Daoy (cell line): Measurements from ENCODE around the gene GPR179. TPM values are rescaled to one million over a fixed set of nuclear protein-coding genes. Genes with fewer than 3 reads are reported as not detected.

Source experiments
- DNase-seq: peaks from one replicate; pipeline ENCODE4 v3.0.0-alpha.2; 2015; ENCODE audit warnings: low read depth
- total RNA-seq: library from RNA; depleted of rRNA; stranded (reverse); fragments of >200 nt; shearing (Covaris generic); gene quantifications from 2 replicates; pipeline ENCODE4 v1.2.3, GENCODE V29; 2014

GPR179 gene
- total RNA-seq, 1 experiment from 2014 or later: 0.11 TPM

DNA sequence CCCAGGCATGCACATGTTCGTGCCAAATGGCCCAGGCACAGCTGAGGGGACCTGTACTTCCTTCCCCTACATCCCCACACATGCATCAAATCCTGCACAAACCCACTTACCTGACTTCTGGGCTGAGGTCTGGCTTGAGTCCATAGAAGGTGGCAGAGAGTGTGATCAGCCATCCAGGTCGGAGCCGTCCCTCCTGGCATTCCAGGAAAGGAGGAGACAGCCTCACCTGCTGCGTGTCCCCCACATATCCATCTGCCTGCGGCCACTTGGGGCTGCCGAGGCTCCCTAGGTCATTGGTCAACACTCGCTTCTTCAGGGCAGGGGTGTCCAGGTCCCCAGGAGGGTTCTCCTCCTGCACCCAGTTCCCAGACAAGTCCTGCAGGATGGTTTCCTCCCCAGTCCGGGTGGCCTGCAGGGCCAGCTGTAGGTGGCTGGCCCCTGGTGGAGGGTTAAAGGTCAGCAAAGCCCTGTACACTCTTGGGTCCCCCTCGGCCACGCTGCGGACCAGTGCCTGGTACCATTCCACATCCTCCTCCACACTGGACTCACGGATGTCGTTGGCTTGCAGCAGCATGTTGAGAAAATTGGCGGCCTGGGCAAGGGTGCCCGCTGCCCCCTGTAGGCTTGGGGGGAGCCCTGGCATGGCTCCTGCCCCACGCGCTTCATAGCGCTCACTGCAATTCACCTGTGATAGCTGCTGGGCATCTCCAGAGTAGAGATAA is 709 bp downstream of the GPR179 start:
- DNase-seq: no peak

DNA sequence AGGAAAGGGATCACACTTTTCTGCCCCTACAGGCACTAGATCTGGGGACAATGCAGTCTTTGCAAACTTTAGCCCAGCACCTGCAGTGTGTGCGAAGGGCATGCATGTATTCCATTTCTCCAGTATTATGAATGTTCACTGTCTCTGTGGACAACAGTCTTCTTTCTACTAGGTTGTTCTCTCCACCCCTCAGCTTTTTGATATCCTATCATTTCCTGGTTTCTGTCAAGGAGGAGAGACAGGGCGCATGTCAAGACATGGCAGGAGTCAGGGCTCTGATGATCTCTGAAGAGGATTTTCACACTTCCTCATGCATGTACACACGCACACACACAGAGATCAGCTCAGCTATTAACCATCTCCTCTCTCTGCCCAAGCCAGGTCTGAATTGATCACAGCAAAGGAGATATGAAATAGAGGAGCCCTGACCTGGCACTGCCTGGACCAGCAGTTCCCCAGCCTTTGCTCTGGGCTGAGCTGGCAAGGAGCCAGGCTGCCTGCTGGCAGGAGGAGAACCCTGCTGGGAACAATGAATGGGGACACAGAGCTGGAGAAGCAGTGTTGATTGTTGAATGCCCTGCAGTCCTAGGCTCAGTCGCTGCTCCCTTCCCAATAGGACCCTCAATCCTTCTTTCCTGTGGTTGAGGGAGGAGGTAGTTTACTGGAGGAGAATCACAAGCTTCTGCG is 2.6 kb downstream of the GPR179 start:
- DNase-seq: peak; percentile 28

DNA sequence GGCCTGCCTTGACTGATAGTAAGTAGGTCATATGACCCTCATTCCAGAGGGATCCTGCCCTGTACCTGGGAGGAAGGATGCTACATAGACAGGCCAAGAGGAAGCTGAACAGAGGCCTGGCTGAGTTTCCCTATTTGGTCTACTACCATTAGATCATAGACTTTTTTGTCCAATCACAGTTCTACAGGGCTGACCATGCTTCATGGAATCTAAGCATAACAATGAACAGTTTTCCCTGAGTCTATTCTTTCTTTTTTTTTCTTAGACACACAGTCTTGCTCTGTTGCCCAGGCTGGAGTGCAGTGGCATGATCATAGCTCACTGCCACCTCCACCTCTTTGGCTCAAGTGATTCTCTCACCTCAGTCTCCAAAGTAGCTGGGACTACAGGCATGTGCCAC is 3.9 kb downstream of the GPR179 start:
- no peak for DNase-seq

DNA sequence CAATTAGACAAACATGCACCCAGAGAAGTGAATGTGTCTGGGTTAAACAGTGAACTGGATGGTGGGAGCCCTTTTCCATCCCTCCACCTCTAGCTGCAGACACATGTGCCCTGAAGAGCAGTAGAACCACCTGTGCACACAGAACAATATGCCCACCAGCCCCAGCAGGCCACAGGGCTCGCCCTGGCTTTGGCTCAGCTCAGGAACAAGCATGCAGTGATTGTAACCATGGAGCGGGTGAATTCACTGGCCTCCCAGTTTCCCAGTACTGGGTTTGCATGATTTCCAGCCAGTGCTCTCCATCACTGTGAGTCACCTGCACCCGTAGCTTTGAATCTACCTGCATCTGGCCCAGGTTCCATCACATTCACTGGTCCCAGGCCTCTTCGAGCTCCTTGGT is 5.2 kb downstream of the GPR179 start:
- DNase-seq: no peak

DNA sequence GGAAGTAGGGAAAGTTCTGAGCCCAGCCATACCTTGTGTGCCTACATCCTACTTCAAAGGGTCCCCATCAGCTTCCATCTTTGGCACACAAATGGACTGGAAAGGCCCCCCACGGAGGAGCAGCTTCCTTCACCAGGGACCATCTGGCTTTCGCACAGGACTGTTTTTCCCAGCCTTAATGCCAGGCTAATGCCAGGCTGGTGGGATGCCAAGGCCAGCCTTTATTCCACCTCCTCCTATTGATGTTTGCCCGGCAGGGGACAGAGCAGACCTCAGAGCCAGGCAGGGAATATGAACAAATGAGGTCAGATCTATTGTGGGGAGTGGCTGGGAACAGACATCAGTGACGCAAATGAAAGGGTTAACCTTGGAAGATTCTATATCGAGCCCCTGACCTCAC is 5.7 kb downstream of the GPR179 start:
- no peak for DNase-seq

DNA sequence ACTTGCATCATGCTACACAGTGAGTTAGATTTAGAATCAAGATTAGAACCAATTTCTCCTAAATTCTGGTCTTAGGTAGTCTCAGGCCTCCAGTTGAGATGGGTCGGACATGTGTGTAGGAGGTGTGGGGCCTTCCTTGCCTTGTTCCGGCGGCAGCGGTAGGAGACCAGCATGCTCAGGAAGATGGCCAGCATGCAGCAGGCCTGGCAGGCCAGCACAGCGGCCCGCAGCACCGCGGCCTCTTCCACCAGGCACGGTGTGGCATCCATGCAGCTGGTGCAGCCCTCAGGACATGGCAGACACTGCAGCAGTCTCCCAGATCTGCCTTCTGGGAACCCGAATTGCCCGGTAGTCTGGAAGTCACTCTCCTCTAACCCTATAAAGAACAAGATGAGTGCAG is 6.9 kb downstream of the GPR179 start:
- DNase-seq: no peak

DNA sequence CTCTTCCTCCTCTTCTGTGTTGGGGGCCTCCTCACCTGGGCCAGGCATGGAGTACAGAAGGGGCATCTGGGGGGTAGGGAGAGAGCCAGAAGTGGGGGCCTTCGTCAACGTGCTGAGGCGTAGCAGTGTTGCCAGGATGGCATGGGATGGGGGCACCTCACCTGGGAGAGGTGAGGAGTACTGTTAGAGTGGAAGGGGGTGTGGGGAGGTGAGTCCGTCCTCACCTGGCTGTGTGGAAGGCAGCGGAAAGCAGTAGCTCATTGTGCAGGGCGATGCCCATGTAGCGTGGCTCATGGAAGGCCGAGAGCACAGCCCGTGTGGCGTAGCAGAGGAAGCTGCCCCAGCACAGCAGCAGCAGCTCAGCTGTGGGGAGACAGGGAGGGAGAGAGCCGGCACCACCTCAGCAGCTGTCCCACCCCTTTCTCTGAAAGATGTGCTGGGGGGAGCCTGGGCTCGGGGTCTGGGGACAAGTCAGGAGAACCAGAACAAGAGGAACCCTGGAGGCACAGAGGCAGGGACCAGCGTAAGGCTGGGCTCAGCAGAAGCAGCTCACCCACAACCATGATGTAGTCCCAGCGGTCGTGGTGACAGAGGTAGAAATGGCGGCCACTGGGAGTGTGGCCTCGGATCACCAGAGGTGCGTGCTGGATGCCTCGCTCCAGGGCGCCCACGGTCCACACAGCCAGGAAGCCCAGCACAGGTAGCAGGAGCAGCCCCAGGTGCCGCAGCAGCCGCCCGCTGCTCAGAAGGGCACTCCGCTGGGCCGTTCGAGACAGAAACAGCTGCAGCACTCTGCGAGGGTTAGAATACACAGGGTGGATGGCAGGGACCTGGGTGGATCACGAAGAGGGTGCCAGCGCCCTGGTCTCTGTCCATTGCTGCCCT is 9.0 kb downstream of the GPR179 start:
- no peak for DNase-seq

DNA sequence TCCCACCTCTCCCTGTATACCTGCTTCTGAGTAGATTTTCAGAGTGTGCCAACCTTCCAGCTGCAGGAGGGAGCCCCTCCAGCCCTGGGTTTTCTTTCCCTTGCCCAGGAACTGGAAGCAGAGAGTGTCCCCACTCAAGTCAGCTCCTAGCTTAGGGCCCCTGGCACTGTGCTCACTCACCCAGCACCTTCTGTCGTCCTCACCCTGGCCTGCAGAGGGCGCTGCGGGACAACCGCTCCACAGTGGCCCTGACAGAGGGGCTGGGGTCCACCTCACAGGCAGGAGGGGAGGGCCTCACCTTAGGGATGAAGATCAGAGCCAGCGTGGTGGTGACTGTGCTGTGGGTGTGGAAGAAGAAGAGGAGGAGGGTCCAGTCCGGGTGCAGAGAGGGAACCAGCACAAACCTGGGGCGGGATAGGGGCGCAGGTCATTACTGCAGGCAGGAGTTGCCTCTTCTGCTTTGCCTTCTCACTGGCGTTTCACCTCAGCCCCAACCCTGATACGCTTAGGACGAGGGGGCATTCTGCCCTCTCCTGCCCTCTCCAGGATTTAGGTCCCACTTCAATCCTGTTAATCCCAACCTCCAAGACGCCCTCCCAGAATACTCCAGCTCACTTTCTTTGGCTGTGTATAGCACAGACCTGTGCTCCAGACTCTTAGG is 10.0 kb downstream of the GPR179 start:
- DNase-seq: peak; percentile 46

DNA sequence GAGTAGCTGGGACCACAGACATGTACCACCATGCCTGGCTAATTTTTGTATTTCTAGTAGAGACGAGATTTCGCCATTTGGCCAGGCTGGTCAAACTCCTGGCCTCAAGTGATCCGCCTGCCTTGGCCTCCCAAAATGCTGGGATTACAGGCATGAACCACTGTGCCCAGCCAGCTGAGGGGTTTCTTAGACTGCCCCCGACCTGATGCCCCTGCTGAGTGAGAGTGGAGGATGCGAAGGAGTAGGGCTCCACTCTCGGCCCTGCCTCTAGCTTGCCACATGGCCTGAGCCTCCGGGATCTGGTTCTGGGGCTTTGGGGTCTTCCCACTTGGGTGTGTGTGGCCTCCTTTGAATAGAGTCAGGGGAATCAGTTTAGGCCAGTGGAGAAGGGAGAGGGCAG is 11.0 kb downstream of the GPR179 start:
- DNase-seq: no peak

DNA sequence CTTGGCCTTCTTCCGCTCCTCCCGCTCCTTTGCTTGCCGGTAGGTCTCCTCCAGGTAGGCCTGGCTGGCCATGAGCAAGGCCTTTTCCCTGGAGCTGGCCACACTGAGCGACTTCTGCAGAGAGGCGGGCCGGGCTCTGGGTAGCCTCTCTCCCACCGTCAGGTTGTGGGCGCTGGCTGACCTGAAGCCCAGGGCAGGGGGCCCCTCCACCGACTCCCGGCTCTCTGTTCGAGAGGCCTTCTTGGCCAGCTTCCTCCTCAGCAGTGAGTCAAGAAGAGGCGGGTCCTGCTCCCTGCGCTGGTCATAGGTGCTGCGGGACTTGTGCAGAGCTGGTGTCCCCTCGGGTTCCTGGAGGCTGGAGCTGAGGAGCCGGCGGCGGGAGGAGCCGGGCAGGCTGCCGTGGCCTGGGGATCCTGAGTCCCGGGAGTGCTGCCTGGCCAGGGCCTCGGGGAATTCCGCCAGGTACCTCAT is 12.8 kb downstream of the GPR179 start:
- no peak for DNase-seq

DNA sequence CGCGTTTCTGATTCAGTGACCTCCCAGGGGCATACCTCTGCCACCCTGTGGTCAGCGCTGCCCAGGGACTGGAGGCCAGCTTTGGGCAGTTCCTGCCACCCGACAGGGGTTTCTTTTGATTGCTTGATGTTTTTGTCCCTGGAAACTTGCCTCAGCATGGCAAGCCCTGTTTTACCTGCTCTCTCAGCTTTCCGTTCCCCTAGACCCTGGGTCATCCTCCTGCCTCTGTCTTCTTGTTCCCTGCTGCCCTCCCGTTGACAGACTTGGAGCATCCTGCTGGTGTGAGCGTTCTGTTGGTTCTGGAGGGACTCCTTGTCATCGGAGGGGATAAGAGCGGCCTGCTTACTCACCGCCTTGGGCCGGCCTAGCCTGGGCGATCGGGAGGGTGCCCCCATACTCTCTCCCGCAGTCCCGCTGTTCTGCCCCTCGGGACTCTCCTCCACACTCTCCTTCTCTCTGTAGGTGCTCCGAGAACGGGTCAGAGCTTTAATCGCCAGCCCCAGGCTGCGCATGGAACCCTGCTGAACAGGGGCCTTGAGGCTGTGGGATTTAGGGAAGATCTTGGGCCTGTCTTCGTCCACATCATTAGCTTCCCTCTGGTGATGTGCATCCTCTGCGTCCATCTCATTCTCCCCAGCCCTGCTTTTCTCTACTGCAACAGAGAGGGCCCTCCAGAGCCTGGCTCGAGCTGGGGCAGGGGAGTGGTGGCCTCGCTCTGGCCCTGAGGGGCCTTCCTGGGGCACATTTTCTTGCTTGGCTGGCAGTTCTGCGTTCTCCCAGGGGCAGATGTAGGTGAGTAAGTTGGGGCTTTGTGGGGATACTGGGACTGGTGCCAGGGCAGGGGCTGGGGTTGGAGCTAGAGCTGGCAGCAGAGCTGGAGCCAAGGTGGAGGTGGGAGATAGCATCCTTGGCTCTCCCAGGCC is 13.7 kb downstream of the GPR179 start:
- no peak for DNase-seq

DNA sequence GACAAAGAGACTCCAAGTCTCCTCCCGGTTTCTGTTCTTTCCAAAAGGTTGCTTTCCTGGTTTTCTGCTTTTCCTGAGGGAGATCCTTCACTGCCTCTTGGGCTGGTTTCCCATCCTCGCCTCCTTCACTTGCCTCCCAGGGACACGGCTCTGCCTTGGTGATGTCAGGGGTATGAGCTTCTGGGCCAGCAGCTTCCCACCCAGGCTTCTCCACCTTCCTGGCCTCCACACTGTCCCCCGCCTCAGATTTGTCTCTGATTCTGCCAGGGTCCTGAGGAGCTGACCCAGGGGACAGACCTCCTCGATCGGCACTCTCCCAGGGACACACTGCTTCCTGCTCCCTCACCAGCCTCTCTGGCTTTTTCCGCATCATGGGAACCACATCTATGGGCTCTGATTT is 14.5 kb downstream of the GPR179 start:
- DNase-seq: no peak

DNA sequence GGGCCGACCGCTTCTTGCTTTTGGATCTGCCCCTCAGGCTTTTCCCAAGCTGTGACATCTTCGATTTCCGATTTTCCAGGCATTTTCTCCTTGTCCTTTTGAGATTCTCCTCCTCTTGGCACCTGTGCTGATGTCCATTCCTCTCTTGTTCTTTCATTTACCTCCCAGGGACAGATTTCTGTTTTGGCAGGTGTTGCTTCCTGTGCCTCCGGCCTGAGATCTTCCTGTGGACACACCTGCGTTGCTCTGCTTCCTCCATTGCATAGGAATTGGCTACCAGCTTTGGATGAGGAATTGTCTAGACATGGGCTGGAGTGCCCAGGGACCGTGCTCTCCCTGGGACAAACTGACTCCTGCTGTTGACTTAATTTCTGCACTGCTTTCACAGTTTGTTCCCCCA is 15.1 kb downstream of the GPR179 start:
- DNase-seq: no peak

DNA sequence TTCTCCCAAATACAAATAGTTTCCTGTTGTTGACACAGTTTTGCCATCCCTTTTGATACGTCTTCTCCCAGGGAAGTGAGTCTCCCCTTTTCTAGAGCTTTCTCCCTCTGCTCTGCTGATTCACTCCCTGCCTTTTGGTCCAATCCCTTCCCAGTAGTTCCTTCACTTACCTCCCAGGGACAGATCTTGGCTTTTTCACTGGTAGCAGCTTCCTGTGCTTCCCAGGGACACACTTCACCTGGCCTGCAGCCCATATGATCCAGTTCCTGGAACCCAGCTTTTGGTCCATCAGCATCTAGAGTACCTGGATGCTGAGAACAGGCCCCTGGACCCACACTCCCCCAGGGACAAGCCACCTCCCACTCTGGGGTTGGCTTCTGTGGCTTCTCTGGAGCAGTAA is 15.8 kb downstream of the GPR179 start:
- no peak for DNase-seq

DNA sequence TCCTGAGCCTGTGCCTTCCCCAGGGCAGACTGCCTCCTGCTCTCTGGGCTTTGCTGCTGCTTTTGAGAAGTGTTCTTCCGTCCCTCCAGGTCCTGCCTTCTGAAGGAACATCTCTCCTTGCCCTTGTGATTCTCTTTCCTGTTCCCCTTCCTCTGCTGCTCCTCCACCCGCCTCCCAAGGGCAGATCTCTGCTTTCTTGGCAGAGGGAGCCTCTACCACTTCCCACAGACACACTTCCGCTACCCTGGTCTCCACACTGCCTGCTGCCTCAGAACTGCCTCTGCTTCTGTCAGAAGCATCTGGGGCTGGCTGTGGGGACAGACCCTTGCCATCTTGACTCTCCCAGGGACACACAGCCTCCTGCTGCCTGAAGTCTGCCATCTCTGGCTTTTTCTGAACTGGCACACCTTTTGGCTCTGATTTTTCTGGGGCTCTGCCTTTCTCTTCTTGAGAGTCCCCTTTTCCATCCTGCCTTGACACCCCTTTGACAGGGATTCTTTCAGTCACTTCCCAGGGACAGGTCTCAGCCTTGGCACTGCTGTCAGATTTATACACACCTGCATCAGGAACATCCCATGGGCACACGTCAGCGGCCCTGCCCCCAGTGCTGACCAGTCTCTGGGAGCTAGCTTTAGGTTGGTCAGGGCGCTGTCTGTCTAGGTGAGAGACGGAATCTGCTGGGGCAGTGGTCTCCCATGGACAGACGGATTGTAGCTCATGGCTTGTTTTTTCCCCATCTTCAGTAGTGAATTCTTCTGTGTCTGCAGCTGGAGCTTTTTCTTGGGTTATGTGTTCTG is 16.6 kb downstream of the GPR179 start:
- no peak for DNase-seq

DNA sequence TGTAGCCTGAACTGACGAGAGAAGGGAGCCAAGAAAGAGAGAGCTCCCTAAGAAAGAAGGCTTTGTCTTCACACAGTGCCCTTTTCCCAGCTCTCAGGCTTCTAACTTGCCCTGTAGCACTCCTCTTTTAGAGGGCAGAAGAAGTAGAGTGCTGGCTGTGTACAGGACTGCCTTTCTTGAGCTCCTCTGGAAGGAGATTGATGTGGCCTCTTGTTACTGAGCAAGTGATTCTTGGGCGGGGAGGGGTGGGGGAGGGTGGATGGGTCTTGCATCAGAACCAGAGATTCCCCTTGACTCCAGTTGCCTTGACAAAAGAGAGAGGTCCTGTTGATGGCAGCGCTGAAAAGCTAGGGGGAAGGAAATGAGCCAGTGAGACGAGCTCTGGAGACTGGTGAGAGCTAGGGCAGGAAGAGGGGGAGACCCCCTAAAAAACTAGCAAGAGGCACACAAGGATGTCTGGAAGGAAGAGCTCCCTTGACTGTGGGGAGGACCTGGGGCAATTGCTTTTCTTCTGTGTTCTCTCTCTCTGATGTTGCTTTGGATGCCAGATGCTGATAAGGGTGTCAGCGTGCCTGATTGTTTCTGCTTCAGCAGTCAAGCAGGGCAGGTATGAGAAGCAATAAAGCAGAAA is 18.4 kb downstream of the GPR179 start:
- no peak for DNase-seq

DNA sequence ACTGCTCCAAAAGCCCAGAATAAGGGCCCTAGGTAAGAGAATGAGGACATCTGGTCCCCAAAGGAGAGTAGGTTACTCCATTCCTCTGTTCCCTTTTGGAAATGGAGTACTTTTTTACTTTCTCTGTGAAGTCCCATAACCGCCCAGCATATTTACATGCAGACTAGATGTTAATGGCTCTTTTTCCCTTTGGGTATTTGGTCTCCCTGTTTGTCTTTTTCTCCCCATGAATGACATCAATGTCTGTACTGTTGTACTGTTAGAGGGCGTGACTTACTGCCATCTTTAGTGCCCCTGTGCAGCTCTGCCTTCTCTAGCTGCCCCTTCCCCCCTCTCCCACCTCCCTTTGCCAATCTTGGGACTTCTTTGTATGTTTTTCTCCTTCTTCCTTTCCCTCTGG is 19.0 kb downstream of the GPR179 start:
- no peak for DNase-seq

DNA sequence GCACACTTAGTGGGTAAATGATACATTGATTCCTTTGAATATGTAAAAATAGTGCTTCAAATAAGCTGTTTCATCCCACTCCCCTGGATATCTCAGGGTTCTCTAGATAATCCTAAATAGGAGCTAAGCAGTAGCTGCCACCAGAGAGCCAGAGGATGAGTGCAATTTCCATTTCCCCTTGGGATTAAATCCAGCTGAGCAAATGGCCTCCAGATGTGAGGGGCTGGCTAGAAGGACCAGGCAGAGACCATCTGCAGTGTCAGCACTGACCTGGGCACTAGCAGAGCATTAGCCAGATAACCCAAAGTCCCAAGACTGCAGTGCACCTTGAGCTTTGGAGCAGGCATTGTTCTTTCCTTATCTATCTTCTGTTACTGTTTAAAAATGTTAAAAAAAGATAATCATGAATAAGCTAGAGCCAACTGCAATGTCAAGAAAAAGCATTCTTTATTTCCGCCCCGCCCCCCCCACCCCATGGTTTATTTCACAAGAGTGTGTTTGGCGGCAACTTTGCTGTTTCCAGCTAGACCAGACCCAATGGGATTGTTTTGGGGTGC is 19.5 kb downstream of the GPR179 start:
- no peak for DNase-seq

DNA sequence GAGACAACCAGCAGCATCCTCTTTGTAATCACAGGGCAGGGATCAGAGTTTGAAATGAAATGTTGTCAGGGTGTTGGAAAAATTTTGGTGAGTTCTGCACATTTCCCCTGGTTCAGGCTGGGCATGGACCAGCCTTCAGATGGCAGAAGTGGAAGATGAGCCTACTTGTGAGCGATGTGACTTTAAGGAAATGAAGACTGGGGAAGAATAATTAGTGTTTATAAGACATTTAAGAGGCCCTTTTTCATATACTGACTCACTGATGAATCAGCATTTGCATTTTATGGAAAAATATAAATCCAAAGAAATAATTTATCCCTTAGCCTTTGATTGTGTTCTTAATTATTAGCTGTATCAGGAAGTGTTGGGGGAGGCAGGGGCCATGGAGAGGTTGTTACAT is 20.9 kb downstream of the GPR179 start:
- no peak for DNase-seq
